ENCODE data around the gene GPC3.
"Not testable (repeated sequence)": the region's sequence is repeated elsewhere in the genome, so short reads cannot be mapped to it uniquely, and the experiment has no call there.

GPC3 gene

DNA sequence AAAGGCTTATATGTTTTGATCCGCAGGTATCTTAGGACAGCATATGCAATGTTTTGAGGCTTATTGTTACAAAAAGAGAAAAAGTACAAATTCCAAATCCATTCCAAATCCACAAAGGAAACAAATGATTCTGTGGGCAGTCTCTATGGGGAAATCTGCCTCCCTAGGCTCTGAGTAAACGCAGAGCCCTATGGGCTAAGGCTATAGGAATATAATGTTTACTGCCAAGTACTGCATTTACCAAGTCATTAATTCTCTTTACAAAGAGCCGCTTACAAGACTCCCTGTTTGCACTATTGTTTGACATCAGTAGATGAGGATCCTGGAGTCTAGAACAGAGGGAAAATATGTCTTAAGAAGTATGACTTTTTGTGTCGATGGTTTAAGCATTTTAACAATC, 357.7 kb downstream of the GPC3 start:
- Histone ChIP-seq H3K4me3 (ENCODE audit: low read depth in 1 of 2, low read length in 1 of 2) (no peak overlapping the region), H3K9me3 (no peaks in the 10 kb centered on the region), H3K27me3 (no peaks in the 10 kb centered on the region)

GRCh38 chrX:133621384-133621783, 364.0 kb downstream of the GPC3 start:
- H3K36me3 ChIP-seq; H3K27ac ChIP-seq; H3K27me3 ChIP-seq; H3K9me3 ChIP-seq; H3K4me1 ChIP-seq (ENCODE audit: control insufficient read depth in 1 of 2, insufficient read depth in 1 of 2, low read depth in 1 of 2, low read length in 1 of 2); H3K4me3 ChIP-seq (ENCODE audit: low read depth in 1 of 2, low read length in 1 of 2): not testable (repeated sequence)

More for the DNA sequence above, 357.7 kb downstream of the GPC3 start:
- no peak for TF ChIP-seq CTCF (IDR thresholded peaks at IDR 0.05)
- no peaks in the 10 kb centered on the region for H3K4me1 ChIP-seq (ENCODE audit: control insufficient read depth in 1 of 2, insufficient read depth in 1 of 2, low read depth in 1 of 2, low read length in 1 of 2)
- H3K36me3 ChIP-seq: no peaks in the 10 kb centered on the region
- H3K27ac ChIP-seq: no peak overlapping the region

- H3K36me3 ChIP-seq: no peaks in the 10 kb centered on the region
Observed at GRCh38 chrX:133611676-133612075, 373.7 kb downstream of the GPC3 start.

GRCh38 chrX:133610056-133610455, 375.3 kb downstream of the GPC3 start:
- Histone ChIP-seq H3K9me3 (no peaks in the 10 kb centered on the region), H3K27me3 (no peaks in the 10 kb centered on the region), H3K36me3 (no peaks in the 10 kb centered on the region), H3K4me1 (ENCODE audit: control insufficient read depth in 1 of 2, insufficient read depth in 1 of 2, low read depth in 1 of 2, low read length in 1 of 2) (no peaks in the 10 kb centered on the region), H3K27ac (no peak overlapping the region), H3K4me3 (ENCODE audit: low read depth in 1 of 2, low read length in 1 of 2) (no peak overlapping the region)
- TF ChIP-seq CTCF (IDR thresholded peaks at IDR 0.05): no peak

More at GRCh38 chrX:133611676-133612075, 373.7 kb downstream of the GPC3 start:
- H3K4me1 ChIP-seq (ENCODE audit: control insufficient read depth in 1 of 2, insufficient read depth in 1 of 2, low read depth in 1 of 2, low read length in 1 of 2): no peaks in the 10 kb centered on the region
- H3K4me3 ChIP-seq (ENCODE audit: low read depth in 1 of 2, low read length in 1 of 2): no peak overlapping the region
- H3K27ac ChIP-seq: no peak overlapping the region
- no peak for TF ChIP-seq CTCF (IDR thresholded peaks at IDR 0.05)
- H3K9me3 ChIP-seq: no peaks in the 10 kb centered on the region
- H3K27me3 ChIP-seq: no peaks in the 10 kb centered on the region

DNA sequence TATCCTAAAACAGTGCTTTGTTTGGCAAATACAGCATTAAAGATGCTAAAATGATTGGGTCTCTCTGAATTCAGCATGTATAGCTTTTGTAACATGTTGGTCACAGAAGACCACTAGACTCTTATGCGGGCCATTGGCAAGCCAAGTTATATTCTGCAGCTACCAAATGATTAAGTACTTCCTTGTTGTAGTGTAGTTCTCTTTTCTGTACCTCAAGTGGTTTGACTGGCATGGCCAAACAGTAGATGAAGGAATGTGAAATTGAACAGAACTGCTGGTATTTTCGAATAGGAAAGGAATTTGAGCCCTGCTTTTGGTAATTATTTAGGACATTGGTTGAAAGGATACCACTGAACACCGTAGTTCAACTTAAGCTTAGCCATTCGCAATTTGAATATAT, 376.2 kb downstream of the GPC3 start:
- no peaks in the 10 kb centered on the region for H3K27me3 ChIP-seq
- no peaks in the 10 kb centered on the region for H3K36me3 ChIP-seq
- no peak overlapping the region for H3K27ac ChIP-seq
- H3K4me1 ChIP-seq (ENCODE audit: control insufficient read depth in 1 of 2, insufficient read depth in 1 of 2, low read depth in 1 of 2, low read length in 1 of 2): no peaks in the 10 kb centered on the region
- no peak overlapping the region for H3K4me3 ChIP-seq (ENCODE audit: low read depth in 1 of 2, low read length in 1 of 2)
- no peak for TF ChIP-seq CTCF (IDR thresholded peaks at IDR 0.05)
- no peaks in the 10 kb centered on the region for H3K9me3 ChIP-seq

GRCh38 chrX:133608406-133608805, 377.0 kb downstream of the GPC3 start:
- TF ChIP-seq CTCF (IDR thresholded peaks at IDR 0.05): no peak
- no peaks in the 10 kb centered on the region for H3K9me3 ChIP-seq
- H3K27ac ChIP-seq: no peak overlapping the region
- no peaks in the 10 kb centered on the region for H3K36me3 ChIP-seq
- H3K4me3 ChIP-seq (ENCODE audit: low read depth in 1 of 2, low read length in 1 of 2): no peak overlapping the region
- no peaks in the 10 kb centered on the region for H3K4me1 ChIP-seq (ENCODE audit: control insufficient read depth in 1 of 2, insufficient read depth in 1 of 2, low read depth in 1 of 2, low read length in 1 of 2)
- H3K27me3 ChIP-seq: no peaks in the 10 kb centered on the region
